Right lobe of liver (tissue), 6 donors: ENCODE results near the gene PIANP. TPM values are rescaled to one million over a fixed set of nuclear protein-coding genes. Genes with fewer than 3 reads are reported as not detected.

Experiments
- ATAC-seq, 4 donors: fragments of 200-7000 bp; cut with Tn5 transposase; one replicate each; pipeline ENCODE4 v1.9.1; 2020; ENCODE audit warnings: mild to moderate bottlenecking in 4 of 4, moderate library complexity in 4 of 4
- DNase-seq, 3 donors: peaks; one replicate each; pipeline ENCODE4 v3.0.0-alpha.2; 2020
- H3K27ac ChIP-seq, 3 donors: fragments of 200-600 bp; one replicate each; pipeline ENCODE4 v1.8.0; 2022
- H3K27me3 ChIP-seq, 2 donors: fragments of 200-600 bp; one replicate each; pipeline ENCODE4 v1.8.0; 2022
- H3K36me3 ChIP-seq, 4 donors: fragments of 200-600 bp; sonication (generic) in 1 of 4; one replicate each; pipeline versions ENCODE4 v1.5.1 to v1.8.0; 2017 to 2022; ENCODE audit warnings: control low read depth in 1 of 4
- H3K4me1 ChIP-seq, 4 donors: fragments of 200-600 bp; sonication (generic) in 1 of 4; one replicate each; pipeline versions ENCODE4 v1.5.1 to v1.8.0; 2017 to 2022; ENCODE audit warnings: control low read depth in 1 of 4
- H3K4me3 ChIP-seq, 3 donors: fragments of 200-600 bp; one replicate each; pipeline ENCODE4 v1.8.0; 2022
- H3K9me3 ChIP-seq, 4 donors: fragments of 200-600 bp; sonication (generic) in 1 of 4; one replicate each; pipeline versions ENCODE4 v1.5.1 to v1.8.0; 2017 to 2022; ENCODE audit warnings: control low read depth in 1 of 4
- POLR2A ChIP-seq: fragments of 450-650 bp; IDR thresholded peaks from one replicate; pipeline ENCODE4 v1.6.1; 2017; ENCODE audit warnings: antibody characterized with exemption, mild to moderate bottlenecking
- WGBS: methylation state at CpG from one replicate; pipeline ENCODE4 v1.1.6; 2018; ENCODE audit warnings: low coverage, low lambda C conversion rate; ENCODE audit not compliant: insufficient coverage; ENCODE audit errors: missing lambda C conversion rate; 5-methylcytosine and 5-hydroxymethylcytosine counted together
- intact Hi-C, 2 donors: fragments of 100-400 bp; cut with DNase I; formaldehyde crosslinking; loops; one replicate each; pipeline versions ENCODE4 v1.11.2 to v1.14.1; 2022
- total RNA-seq, 6 experiments: library from RNA; depleted of rRNA in 2 of 6; stranded (reverse); fragments of >200 nt in 2 of 6; fragmentation: NEBNext Ultra II Directional in 3 of 6; extraction: Animal tissue kit (Norgen Biotek cat#: 25700) in 3 of 6; gene quantifications; one replicate each; pipeline versions ENCODE4 v1.1.0 to v1.2.4, GENCODE V29; 2016 to 2023
- TF ChIP-seq, protein P1 (sequence below), 4 donors: fragments of 200-600 bp in 3 of 4; fragments of 450-650 bp in 1 of 4; IDR thresholded peaks; one replicate each; pipeline versions ENCODE4 v1.5.1 to v1.8.0; 2016 to 2022; ENCODE audit warnings: antibody characterized with exemption in 4 of 4, mild to moderate bottlenecking in 2 of 4
- donor health status: DM: no; HTN: yes; CAD: no.
- donor health status: DM: no; HTN: no; CAD: no.
- donor health status: DM: no; HTN: no; CAD: no.
- donor health status: DM: no; HTN: yes; CAD: no.
- donor health status: DM: no; HTN: yes; CAD: no.

PIANP gene
- total RNA-seq, 6 experiments from 2014 or later = not detected

DNA sequence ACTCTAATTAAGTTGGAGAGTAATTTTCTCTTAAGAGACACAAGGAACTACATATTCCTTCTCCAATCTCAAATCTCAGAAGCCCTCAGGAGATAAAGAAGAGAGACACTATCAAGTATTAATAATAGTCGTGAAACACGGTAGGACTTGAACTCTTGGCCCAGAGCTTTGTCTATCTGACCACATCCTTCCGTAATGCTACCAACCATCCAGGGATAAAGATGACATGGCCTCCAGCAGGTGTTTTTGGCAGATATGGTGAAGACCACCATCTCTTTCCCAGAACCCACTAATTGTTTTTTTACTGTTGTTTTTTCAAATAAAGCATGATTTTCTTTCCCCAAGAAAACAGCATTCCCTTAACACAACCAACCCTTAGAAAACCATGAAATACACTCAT lies 14.8 kb downstream of the PIANP start:
- WGBS = 79% methylated on average over 3 of the region's 3 CpGs
- DNase-seq (no peak), ATAC-seq (no peak)
- Histone ChIP-seq H3K27ac (no peak overlapping the region), H3K4me3 (no peak overlapping the region), H3K9me3 (no peaks in the 10 kb centered on the region), H3K27me3 (no peaks in the 10 kb centered on the region), H3K36me3 (peaks cover 0 to 13% (median 3%) of the 10 kb centered on the region in 4 donors), H3K4me1 (peaks cover 0 to 28% (median 7%) of the 10 kb centered on the region in 4 donors)
- no peak for TF ChIP-seq POLR2A
- TF ChIP-seq, protein P1, sequence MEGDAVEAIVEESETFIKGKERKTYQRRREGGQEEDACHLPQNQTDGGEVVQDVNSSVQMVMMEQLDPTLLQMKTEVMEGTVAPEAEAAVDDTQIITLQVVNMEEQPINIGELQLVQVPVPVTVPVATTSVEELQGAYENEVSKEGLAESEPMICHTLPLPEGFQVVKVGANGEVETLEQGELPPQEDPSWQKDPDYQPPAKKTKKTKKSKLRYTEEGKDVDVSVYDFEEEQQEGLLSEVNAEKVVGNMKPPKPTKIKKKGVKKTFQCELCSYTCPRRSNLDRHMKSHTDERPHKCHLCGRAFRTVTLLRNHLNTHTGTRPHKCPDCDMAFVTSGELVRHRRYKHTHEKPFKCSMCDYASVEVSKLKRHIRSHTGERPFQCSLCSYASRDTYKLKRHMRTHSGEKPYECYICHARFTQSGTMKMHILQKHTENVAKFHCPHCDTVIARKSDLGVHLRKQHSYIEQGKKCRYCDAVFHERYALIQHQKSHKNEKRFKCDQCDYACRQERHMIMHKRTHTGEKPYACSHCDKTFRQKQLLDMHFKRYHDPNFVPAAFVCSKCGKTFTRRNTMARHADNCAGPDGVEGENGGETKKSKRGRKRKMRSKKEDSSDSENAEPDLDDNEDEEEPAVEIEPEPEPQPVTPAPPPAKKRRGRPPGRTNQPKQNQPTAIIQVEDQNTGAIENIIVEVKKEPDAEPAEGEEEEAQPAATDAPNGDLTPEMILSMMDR (IDR thresholded peaks at IDR 0.05) = no peak
- intact Hi-C loops = no loop called here

DNA sequence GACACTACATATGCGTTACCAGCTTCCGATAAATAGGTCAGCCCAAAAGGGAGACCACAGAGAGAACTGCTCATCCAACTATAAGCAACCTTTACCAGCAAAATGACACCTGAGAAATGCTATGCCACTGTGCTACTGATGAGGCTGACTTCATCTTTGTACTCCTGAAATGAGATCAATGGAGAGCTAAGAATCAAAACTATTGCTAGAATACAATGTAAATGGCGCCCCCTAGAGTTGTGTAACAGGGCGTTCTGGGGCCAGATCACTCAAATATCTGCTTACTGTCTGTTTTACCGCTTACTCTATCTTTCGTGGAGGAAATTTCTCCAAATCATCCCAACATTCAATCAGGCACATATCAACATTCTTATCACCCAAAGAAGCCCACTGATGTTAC lies 16.0 kb downstream of the PIANP start:
- no peaks in the 10 kb centered on the region for H3K9me3 ChIP-seq
- H3K4me1 ChIP-seq = peaks cover 0 to 21% (median 4%) of the 10 kb centered on the region in 4 donors
- H3K4me3 ChIP-seq = no peak overlapping the region
- H3K36me3 ChIP-seq = peaks cover 0 to 16% (median 4%) of the 10 kb centered on the region in 4 donors
- ATAC-seq (no peak), DNase-seq (no peak)
- 67% methylated on average over 6 of the region's 6 CpGs for WGBS
- TF ChIP-seq, protein P1 (IDR thresholded peaks at IDR 0.05) = peak; percentile 21 to 50 (median 44)
- TF ChIP-seq POLR2A = no peak
- H3K27ac ChIP-seq = no peak overlapping the region
- no peaks in the 10 kb centered on the region for H3K27me3 ChIP-seq
- intact Hi-C loops = no loop called here

DNA sequence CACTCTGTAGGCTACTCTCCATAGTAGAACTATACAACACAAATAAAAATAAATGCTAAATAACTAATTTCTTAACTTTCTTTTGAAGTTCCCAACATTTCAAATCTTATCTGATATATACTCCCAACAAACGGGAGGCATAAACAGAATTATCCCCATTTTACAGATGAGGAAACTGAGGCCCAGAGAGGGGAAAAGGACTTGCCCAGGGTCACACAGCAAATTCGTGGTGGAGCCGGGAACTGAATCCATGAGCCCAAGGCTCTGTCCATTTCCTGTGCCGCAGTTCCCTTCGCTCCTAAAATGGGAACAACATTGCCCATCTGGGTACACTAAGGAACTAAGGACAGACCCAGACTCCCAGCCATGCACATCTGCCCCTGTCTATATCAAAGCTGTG lies 23.7 kb downstream of the PIANP start:
- Histone ChIP-seq H3K36me3 (peaks cover 14 to 76% (median 40%) of the 10 kb centered on the region in 4 donors), H3K4me1 (no peaks in the 10 kb centered on the region), H3K27me3 (no peaks in the 10 kb centered on the region), H3K9me3 (no peaks in the 10 kb centered on the region), H3K4me3 (no peak overlapping the region), H3K27ac (no peak overlapping the region)
- intact Hi-C loops = no loop called here
- DNase-seq = no peak
- no peak for ATAC-seq
- no peak for TF ChIP-seq POLR2A
- TF ChIP-seq, protein P1 (IDR thresholded peaks at IDR 0.05) = no peak
- WGBS = 91% methylated on average over 5 of the region's 5 CpGs

DNA sequence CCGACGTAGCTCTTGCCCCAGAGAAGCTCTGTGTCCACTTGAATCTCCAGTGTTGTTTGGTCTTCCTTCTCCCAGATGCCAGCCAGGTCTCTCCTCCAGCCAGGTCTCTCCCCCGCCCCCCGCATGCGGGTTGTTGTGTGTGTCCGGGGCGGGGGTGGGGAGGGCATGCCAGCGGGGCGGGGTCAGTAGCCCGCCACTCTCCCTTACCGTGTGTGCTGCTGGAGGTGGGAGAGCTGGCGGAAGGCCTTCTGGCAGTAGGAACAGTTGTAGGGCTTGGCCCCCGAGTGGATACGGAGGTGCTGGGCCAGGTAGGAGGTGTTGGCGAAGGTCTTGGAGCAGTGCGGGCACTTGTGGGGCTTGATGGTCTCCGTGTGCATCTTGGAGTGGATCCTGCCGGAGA lies 28.5 kb downstream of the PIANP start:
- ATAC-seq (no peak), DNase-seq (no peak)
- peaks cover 13 to 93% (median 43%) of the 10 kb centered on the region in 4 donors for H3K36me3 ChIP-seq

More for the DNA sequence above, 28.5 kb downstream of the PIANP start:
- Histone ChIP-seq H3K9me3 (no peaks in the 10 kb centered on the region), H3K4me3 (no peak overlapping the region), H3K4me1 (no peaks in the 10 kb centered on the region), H3K27ac (no peak overlapping the region), H3K27me3 (no peaks in the 10 kb centered on the region)
- intact Hi-C loops = no loop called here
- no peak for TF ChIP-seq POLR2A
- TF ChIP-seq, protein P1 (IDR thresholded peaks at IDR 0.05) = no peak
- WGBS = 93% methylated on average over 6 of the region's 18 CpGs
